ENCODE data around the gene CDC16. TPM values are rescaled to one million over a fixed set of nuclear protein-coding genes. Genes with fewer than 3 reads are reported as not detected.

The CDC16 gene
- total and polyA plus RNA-seq, 2 donors (not counting 1 experiment from before 2014, with no cell fraction given) = 94.8 to 127 TPM

DNA sequence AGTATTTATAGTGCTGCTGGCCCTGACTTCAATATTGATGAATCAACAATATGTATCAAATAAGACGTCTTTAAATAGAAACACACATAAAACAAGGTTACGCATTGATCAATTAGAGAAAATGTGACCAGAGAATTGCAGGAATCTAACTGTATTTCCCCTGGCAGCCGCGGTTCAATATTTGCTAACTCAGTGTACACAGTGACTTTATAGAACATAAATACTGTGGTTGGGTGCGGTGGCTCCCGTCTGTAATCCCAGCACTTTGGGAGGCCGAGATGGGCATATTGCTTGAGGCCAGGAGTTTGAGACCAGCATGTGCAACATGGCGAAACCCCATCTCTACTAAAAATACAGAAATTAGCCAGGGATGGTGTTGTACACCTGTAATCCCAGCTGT, 23.9 kb downstream of the CDC16 start:
- Mint-ChIP-seq H3K27ac (no peak overlapping the region), H3K9me3 (ENCODE audit: insufficient read depth) (no peaks in the 10 kb centered on the region), H3K4me1 (peaks cover 45% of the 10 kb centered on the region), H3K4me3 (no peak overlapping the region), H3K27me3 (no peaks in the 10 kb centered on the region)
- no peak overlapping the region for H3K27ac ChIP-seq (ENCODE audit: low read length in 2 of 2)
- no peak overlapping the region for H3K9ac ChIP-seq (ENCODE audit: low read length)
- CTCF ChIA-PET = interaction anchor here (1.0 kb wide), 1 partner anchor 82 kb away, joined by 4 read pairs; no protein-coding TSS in a partner anchor
- peaks cover 45 to 46% of the 10 kb centered on the region in 2 donors for H3K4me1 ChIP-seq (ENCODE audit: control insufficient read depth in 2 of 2, insufficient read depth in 2 of 2, low read length in 2 of 2)
- POLR2A ChIA-PET = no interaction called here
- H3K4me3 ChIP-seq (ENCODE audit: control extremely low read depth in 1 of 5, extremely low read depth in 1 of 5, insufficient read depth in 1 of 5, low read depth in 2 of 5, low read length in 4 of 5) = no peak overlapping the region
- H3K79me2 ChIP-seq (ENCODE audit: control insufficient read depth, insufficient read depth, low read length) = no peaks in the 10 kb centered on the region
- no peak for ATAC-seq (ENCODE audit: low read depth)
- no peak for DNase-seq
- H3K4me2 ChIP-seq (replicated peaks; ENCODE audit: low read depth, low read length, poor library complexity, severe bottlenecking) = no peak overlapping the region
- H3K27me3 ChIP-seq (replicated peaks in 1 of 4; ENCODE audit: control extremely low read depth in 1 of 4, control insufficient read depth in 3 of 4, insufficient read depth in 4 of 4, low read length in 3 of 4) = no peaks in the 10 kb centered on the region
- no peak overlapping the region for H2AFZ ChIP-seq (ENCODE audit: insufficient read depth, low read depth, low read length, poor library complexity, severe bottlenecking)
- no peaks in the 10 kb centered on the region for H4K20me1 ChIP-seq (ENCODE audit: control insufficient read depth, insufficient read depth, low read length, poor library complexity, severe bottlenecking)
- TF ChIP-seq, protein P1, sequence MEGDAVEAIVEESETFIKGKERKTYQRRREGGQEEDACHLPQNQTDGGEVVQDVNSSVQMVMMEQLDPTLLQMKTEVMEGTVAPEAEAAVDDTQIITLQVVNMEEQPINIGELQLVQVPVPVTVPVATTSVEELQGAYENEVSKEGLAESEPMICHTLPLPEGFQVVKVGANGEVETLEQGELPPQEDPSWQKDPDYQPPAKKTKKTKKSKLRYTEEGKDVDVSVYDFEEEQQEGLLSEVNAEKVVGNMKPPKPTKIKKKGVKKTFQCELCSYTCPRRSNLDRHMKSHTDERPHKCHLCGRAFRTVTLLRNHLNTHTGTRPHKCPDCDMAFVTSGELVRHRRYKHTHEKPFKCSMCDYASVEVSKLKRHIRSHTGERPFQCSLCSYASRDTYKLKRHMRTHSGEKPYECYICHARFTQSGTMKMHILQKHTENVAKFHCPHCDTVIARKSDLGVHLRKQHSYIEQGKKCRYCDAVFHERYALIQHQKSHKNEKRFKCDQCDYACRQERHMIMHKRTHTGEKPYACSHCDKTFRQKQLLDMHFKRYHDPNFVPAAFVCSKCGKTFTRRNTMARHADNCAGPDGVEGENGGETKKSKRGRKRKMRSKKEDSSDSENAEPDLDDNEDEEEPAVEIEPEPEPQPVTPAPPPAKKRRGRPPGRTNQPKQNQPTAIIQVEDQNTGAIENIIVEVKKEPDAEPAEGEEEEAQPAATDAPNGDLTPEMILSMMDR (IDR thresholded peaks at IDR 0.05) = no peak
- no peak for TF ChIP-seq EZH2 (IDR thresholded peaks at IDR 0.05; ENCODE audit: borderline replicate concordance, insufficient read depth, low read depth, low read length, poor library complexity, severe bottlenecking)
- H3K9me3 ChIP-seq (ENCODE audit: control extremely low read depth in 1 of 3, control insufficient read depth in 2 of 3, insufficient read depth in 1 of 3, low read length in 2 of 3) = no peaks in the 10 kb centered on the region
- intact Hi-C loops (cut with micrococcal nuclease) = no loop called here
- WGBS (ENCODE audit: insufficient coverage) = 100% methylated on average over 2 of the region's 8 CpGs
- H3K36me3 ChIP-seq (replicated peaks in 1 of 2; ENCODE audit: control extremely low read depth in 1 of 2, control insufficient read depth in 1 of 2, extremely low read depth in 1 of 2, insufficient read depth in 2 of 2, low read length in 1 of 2) = peaks cover 2 to 60% of the 10 kb centered on the region in 2 experiments

DNA sequence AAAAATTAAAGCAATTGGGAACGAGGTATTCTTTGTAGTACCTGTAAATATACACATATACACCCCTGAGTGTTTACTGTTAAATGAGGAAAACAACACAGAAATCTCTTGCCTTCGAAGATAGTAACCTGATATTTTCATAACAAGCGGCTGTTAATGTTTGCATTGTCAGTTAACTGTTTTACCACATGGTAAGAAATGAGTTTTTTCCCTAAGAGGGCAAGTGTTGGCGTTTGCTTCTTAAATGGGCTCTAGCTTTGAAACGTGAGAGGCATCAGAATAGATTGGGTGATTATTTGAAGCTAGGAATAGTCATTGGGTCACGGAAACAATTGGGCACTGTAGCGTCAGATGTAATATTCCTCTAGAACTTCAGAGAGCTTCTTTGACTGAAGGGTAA, 24.7 kb downstream of the CDC16 start:
- CTCF ChIA-PET = no interaction called here
- Histone ChIP-seq H3K9me3 (ENCODE audit: control extremely low read depth in 1 of 3, control insufficient read depth in 2 of 3, insufficient read depth in 1 of 3, low read length in 2 of 3) (no peaks in the 10 kb centered on the region), H3K27ac (ENCODE audit: low read length in 2 of 2) (peak overlapping the region in 1 of 2 donors; percentile 71), H3K4me3 (ENCODE audit: control extremely low read depth in 1 of 5, extremely low read depth in 1 of 5, insufficient read depth in 1 of 5, low read depth in 2 of 5, low read length in 4 of 5) (no peak overlapping the region), H3K27me3 (replicated peaks in 1 of 4; ENCODE audit: control extremely low read depth in 1 of 4, control insufficient read depth in 3 of 4, insufficient read depth in 4 of 4, low read length in 3 of 4) (no peaks in the 10 kb centered on the region), H3K79me2 (ENCODE audit: control insufficient read depth, insufficient read depth, low read length) (no peaks in the 10 kb centered on the region), H3K36me3 (replicated peaks in 1 of 2; ENCODE audit: control extremely low read depth in 1 of 2, control insufficient read depth in 1 of 2, extremely low read depth in 1 of 2, insufficient read depth in 2 of 2, low read length in 1 of 2) (peaks cover 0 to 66% of the 10 kb centered on the region in 2 experiments), H2AFZ (ENCODE audit: insufficient read depth, low read depth, low read length, poor library complexity, severe bottlenecking) (no peak overlapping the region), H3K9ac (ENCODE audit: low read length) (no peak overlapping the region), H4K20me1 (ENCODE audit: control insufficient read depth, insufficient read depth, low read length, poor library complexity, severe bottlenecking) (no peaks in the 10 kb centered on the region), H3K4me1 (ENCODE audit: control insufficient read depth in 2 of 2, insufficient read depth in 2 of 2, low read length in 2 of 2) (peaks cover 50 to 51% of the 10 kb centered on the region in 2 donors), H3K4me2 (replicated peaks; ENCODE audit: low read depth, low read length, poor library complexity, severe bottlenecking) (no peak overlapping the region)
- WGBS (ENCODE audit: insufficient coverage) = 89% methylated on average over 6 of the region's 7 CpGs
- POLR2A ChIA-PET = no interaction called here
- peaks cover 48% of the 10 kb centered on the region for H3K4me1 Mint-ChIP-seq
- DNase-seq = no peak
- no peak overlapping the region for H3K27ac Mint-ChIP-seq
- H3K27me3 Mint-ChIP-seq = no peaks in the 10 kb centered on the region
- no peaks in the 10 kb centered on the region for H3K9me3 Mint-ChIP-seq (ENCODE audit: insufficient read depth)
- H3K4me3 Mint-ChIP-seq = no peak overlapping the region
- intact Hi-C loops (cut with micrococcal nuclease) = no loop called here
- no peak for ATAC-seq (ENCODE audit: low read depth)
- TF ChIP-seq, protein P1 (IDR thresholded peaks at IDR 0.05) = no peak
- no peak for TF ChIP-seq EZH2 (IDR thresholded peaks at IDR 0.05; ENCODE audit: borderline replicate concordance, insufficient read depth, low read depth, low read length, poor library complexity, severe bottlenecking)

Data from B cell (primary cell).